BJ (cell line): ENCODE data around the gene NKAIN4. TPM values are rescaled to one million over a fixed set of nuclear protein-coding genes. Genes with fewer than 3 reads are reported as not detected.
"Not testable (repeated sequence)": the region's sequence is repeated elsewhere in the genome, so short reads cannot be mapped to it uniquely, and the experiment has no call there.

Experiments
- CTCF ChIA-PET: fragments of 350-600 bp; formaldehyde crosslinking; extraction: SDS; loops from one replicate; lab custom pipeline; 2021; ENCODE audit warnings: antibody characterized with exemption, inconsistent platforms; lab: Yijun Ruan, JAX
- POLR2A ChIA-PET: fragments of 300-600 bp; sonication (Branson Sonifier 250); formaldehyde crosslinking; extraction: SDS; loops from one replicate; lab custom pipeline; 2021; ENCODE audit warnings: antibody characterized with exemption; lab: Charles Lee
- DNase-seq: peaks from one replicate; pipeline ENCODE4 v3.0.0-alpha.2; 2011; ENCODE audit warnings: low read depth
- H3K27me3 ChIP-seq: 2 replicates; pipeline ENCODE4 v1.6.0; 2011; ENCODE audit warnings: low read length; ENCODE audit not compliant: control insufficient read depth, insufficient read depth
- H3K36me3 ChIP-seq: 2 replicates; pipeline ENCODE4 v1.5.1; 2011; ENCODE audit warnings: low read length; ENCODE audit not compliant: control insufficient read depth, insufficient read depth
- H3K4me3 ChIP-seq: 2 replicates; pipeline ENCODE4 v1.5.1; 2011; ENCODE audit warnings: low read depth, mild to moderate bottlenecking, control low read depth, low read length
- CTCF ChIP-seq: IDR thresholded peaks from 2 replicates; pipeline ENCODE4 v1.5.1; 2011; ENCODE audit warnings: low read depth, mild to moderate bottlenecking, control low read depth, inconsistent platforms, low read length, moderate library complexity; ENCODE audit not compliant: insufficient read depth
- polyA plus RNA-seq: library from polyadenylated mRNA; depleted of rRNA; stranded (reverse); fragments of >200 nt; gene quantifications from 2 replicates; pipeline ENCODE4 v1.2.3, GENCODE V29; 2011

The NKAIN4 gene
- polyA plus RNA-seq, 1 experiment, result not detected

- no peak for DNase-seq
- Histone ChIP-seq H3K4me3 (no peak overlapping the region), H3K36me3 (no peaks in the 10 kb centered on the region), H3K27me3 (peaks cover 32% of the 10 kb centered on the region)
- ChIA-PET CTCF (interaction anchor here (1.2 to 9.2 kb wide), 4 partner anchors 18 to 69 kb away, joined by 4 to 64 read pairs (median 5); no protein-coding TSS in a partner anchor), POLR2A (no interaction called here)
- TF ChIP-seq CTCF, result no peak
Measured at GRCh38 chr20:63252284-63252711, 2.0 kb downstream of the NKAIN4 start.

- DNase-seq, H3K4me3 ChIP-seq, H3K36me3 ChIP-seq, POLR2A ChIA-PET: not testable (repeated sequence)
- TF ChIP-seq CTCF, result peak; percentile 24; the same call in 1 of the 2 replicates
- peaks cover 30% of the 10 kb centered on the region for H3K27me3 ChIP-seq
- CTCF ChIA-PET, result interaction anchor here (1.7 to 9.2 kb wide), 2 partner anchors 18 to 27 kb away, joined by 4 to 64 read pairs; no protein-coding TSS in a partner anchor
Measured at GRCh38 chr20:63251350-63251749, 2.9 kb downstream of the NKAIN4 start.

- Histone ChIP-seq H3K36me3 (no peaks in the 10 kb centered on the region), H3K27me3 (peaks cover 19% of the 10 kb centered on the region), H3K4me3 (no peak overlapping the region)
- CTCF ChIA-PET, result interaction anchor here (9.2 kb wide), 1 partner anchor 26 kb away, joined by 64 read pairs; no protein-coding TSS in a partner anchor
- POLR2A ChIA-PET, result no interaction called here
- no peak for DNase-seq
- TF ChIP-seq CTCF, result no peak
Measured at GRCh38 chr20:63249891-63250290, 4.4 kb downstream of the NKAIN4 start.

GRCh38 chr20:63248835-63249591, 5.2 kb downstream of the NKAIN4 start:
- POLR2A ChIA-PET, result no interaction called here
- Histone ChIP-seq H3K36me3 (no peaks in the 10 kb centered on the region), H3K4me3 (no peak overlapping the region), H3K27me3 (peaks cover 15% of the 10 kb centered on the region)
- TF ChIP-seq CTCF, result no peak
- DNase-seq, result no peak
- CTCF ChIA-PET, result interaction anchor here (9.2 kb wide), 1 partner anchor 25 kb away, joined by 64 read pairs; no protein-coding TSS in a partner anchor

- ChIA-PET CTCF (interaction anchor here (9.2 kb wide), 1 partner anchor 24 kb away, joined by 64 read pairs; no protein-coding TSS in a partner anchor), POLR2A (no interaction called here)
- no peak overlapping the region for H3K4me3 ChIP-seq
- DNase-seq, result no peak
- TF ChIP-seq CTCF, result no peak
- no peaks in the 10 kb centered on the region for H3K36me3 ChIP-seq
- peaks cover 7% of the 10 kb centered on the region for H3K27me3 ChIP-seq
Measured at GRCh38 chr20:63247671-63248228, 6.5 kb downstream of the NKAIN4 start.
